ENCODE data around the gene ITGA2B. TPM values are rescaled to one million over a fixed set of nuclear protein-coding genes. Genes with fewer than 3 reads are reported as not detected.
"Not testable (repeated sequence)": the region's sequence is repeated elsewhere in the genome, so short reads cannot be mapped to it uniquely, and the experiment has no call there.

ITGA2B gene
- total RNA-seq, 1 donor from 2014 or later: 0.86 TPM

DNA sequence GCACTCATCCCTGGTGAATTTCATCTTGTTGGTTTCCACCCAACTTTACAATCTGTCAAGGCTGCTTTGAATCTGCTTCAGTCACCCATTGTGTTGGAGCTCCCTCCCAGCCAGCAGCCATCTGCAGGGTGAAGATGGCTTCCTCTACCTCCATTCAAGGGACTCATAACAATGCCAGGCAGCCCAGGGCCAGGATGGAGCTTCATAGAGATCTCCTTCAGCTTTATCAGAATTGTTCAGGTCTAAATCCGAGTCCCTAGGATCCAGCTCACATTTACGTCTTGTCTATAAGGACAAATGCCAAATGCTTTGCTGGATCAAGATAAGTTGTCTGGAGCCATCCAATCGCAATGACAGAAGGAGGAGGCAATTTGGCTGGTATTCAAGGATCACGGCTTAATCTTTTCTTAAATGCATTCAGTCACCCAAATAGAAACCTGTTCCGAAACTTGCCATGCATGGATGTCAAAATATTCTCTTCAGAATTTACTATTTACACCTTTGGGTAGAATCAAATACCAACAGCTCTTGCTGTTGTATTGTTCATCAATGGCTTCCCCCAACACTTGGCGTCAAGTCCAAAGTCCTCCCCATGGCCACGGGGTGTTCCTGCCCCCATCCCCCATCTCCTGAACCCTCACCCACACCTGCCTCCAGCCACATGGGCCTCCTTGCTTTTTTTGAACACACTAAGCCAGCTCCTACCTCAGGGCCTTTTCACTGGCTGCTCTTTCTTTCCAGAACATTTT is 22.0 kb downstream of the ITGA2B start:
- Mint-ChIP-seq H3K27me3 (ENCODE audit: unreplicated experiment) (peaks cover 36% of the 10 kb centered on the region), H3K4me1 (ENCODE audit: unreplicated experiment) (no peaks in the 10 kb centered on the region), H3K9me3 (ENCODE audit: unreplicated experiment) (no peaks in the 10 kb centered on the region), H3K4me3 (ENCODE audit: unreplicated experiment) (no peak overlapping the region), H3K27ac (ENCODE audit: unreplicated experiment) (no peak overlapping the region), H3K36me3 (ENCODE audit: unreplicated experiment) (no peaks in the 10 kb centered on the region)
- DNase-seq (ENCODE audit: extremely low spot score, unreplicated experiment): no peak
- TF ChIP-seq, protein P1, sequence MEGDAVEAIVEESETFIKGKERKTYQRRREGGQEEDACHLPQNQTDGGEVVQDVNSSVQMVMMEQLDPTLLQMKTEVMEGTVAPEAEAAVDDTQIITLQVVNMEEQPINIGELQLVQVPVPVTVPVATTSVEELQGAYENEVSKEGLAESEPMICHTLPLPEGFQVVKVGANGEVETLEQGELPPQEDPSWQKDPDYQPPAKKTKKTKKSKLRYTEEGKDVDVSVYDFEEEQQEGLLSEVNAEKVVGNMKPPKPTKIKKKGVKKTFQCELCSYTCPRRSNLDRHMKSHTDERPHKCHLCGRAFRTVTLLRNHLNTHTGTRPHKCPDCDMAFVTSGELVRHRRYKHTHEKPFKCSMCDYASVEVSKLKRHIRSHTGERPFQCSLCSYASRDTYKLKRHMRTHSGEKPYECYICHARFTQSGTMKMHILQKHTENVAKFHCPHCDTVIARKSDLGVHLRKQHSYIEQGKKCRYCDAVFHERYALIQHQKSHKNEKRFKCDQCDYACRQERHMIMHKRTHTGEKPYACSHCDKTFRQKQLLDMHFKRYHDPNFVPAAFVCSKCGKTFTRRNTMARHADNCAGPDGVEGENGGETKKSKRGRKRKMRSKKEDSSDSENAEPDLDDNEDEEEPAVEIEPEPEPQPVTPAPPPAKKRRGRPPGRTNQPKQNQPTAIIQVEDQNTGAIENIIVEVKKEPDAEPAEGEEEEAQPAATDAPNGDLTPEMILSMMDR (IDR thresholded peaks at IDR 0.05): no peak

DNA sequence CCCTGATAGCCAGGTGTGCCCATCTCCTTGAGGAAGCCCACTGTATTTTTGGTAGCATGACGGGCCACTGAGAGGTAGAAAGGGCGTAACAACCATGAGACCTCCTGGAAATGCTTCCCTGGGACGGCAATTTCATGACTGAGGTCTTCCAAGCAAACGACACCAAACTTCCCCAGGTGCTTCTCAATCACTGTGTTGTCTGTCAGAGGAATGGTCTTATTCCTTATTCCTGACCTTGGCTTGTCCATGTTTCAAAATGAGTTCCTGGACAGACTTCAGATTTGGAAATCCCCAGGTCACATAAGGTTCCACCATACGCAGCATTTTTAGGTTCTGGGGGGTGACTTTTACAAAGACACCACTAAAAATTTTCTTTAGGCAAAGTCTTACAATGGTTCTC is 24.4 kb downstream of the ITGA2B start:
- H3K27me3 Mint-ChIP-seq (ENCODE audit: unreplicated experiment): peaks cover 28% of the 10 kb centered on the region
- not testable (repeated sequence) for H3K9me3 Mint-ChIP-seq (ENCODE audit: unreplicated experiment); H3K36me3 Mint-ChIP-seq (ENCODE audit: unreplicated experiment); DNase-seq (ENCODE audit: extremely low spot score, unreplicated experiment); H3K27ac Mint-ChIP-seq (ENCODE audit: unreplicated experiment)
- H3K4me1 Mint-ChIP-seq (ENCODE audit: unreplicated experiment): peaks cover 17% of the 10 kb centered on the region
- H3K4me3 Mint-ChIP-seq (ENCODE audit: unreplicated experiment): peak overlapping the region; percentile 53

DNA sequence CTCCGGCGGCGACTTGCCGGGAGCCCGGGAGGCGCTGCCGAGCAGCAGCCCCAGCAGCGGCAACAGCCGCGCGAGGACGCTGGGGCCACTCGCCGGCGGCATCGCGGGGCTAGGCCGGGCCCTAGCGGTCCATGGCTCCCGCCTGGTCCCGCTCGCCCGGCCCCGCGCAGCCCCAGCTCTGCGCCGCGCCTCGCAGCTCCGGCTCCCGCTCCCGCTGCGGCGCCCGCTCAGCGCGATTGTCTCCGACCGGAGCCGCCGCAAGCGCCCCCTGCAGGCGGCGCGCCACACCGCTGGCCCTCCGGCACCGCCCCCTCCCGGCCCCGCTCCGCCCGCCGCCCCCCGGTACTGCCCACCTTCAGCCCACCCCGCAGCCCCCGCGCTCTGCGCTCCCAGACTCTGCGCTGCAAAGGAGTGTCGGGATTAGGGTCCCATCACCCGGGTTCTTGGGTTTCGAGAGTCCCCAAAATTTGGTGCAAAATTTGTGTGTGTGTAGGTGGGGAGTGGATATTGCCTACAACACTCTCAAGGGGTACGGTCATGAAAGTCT is 25.8 kb downstream of the ITGA2B start, which contains the start of gene FAM171A2:
Gene FAM171A2, minus strand, starts transcription at position 241 of the 547 bp plus-strand sequence. Its CDS starts 139 bp downstream, at position 102.
- DNase-seq (ENCODE audit: extremely low spot score, unreplicated experiment): peak; percentile 92
- Mint-ChIP-seq H3K4me1 (ENCODE audit: unreplicated experiment) (peaks cover 17% of the 10 kb centered on the region), H3K27me3 (ENCODE audit: unreplicated experiment) (peaks cover 28% of the 10 kb centered on the region), H3K4me3 (ENCODE audit: unreplicated experiment) (peak within 1 kb of the TSS; percentile 79), H3K36me3 (ENCODE audit: unreplicated experiment) (no peaks in the 10 kb centered on the region), H3K9me3 (ENCODE audit: unreplicated experiment) (no peaks in the 10 kb centered on the region), H3K27ac (ENCODE audit: unreplicated experiment) (no peak within 1 kb of the TSS)
- TF ChIP-seq, protein P1 (IDR thresholded peaks at IDR 0.05): peak; percentile 92

DNA sequence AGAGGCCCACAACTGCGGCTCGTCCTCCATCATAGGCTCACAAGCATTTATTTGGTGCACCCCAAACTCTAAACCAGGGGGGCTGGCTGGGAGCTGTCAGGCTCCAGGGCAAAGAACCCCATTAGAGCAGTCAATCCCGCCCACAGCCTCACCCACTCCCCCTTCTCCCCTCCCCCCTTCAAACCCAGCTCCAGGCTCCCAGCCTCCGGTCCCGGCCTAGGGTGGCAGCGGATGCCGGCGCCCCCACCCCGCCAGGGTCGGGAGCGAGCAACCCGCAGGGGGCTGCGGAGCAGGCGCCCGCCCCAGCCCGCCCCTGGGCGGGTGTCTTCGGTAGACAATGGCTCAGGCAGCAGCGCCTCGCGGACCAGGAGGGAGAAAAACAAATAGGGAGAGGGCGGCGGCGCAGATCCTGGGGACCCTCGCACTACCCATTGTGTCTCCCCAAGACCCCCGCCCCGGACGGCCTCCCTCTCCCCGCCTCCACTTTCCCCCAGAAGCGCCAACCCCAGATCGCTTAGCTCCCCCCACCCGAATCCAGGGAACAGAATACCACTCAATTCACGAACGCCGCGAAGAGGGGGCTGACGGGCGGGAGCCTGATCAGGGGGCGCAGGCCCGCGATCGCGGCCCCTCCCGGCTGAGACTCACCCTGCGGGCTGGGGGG is 26.4 kb downstream of the ITGA2B start:
- H3K4me1 Mint-ChIP-seq (ENCODE audit: unreplicated experiment): peaks cover 17% of the 10 kb centered on the region

DNA sequence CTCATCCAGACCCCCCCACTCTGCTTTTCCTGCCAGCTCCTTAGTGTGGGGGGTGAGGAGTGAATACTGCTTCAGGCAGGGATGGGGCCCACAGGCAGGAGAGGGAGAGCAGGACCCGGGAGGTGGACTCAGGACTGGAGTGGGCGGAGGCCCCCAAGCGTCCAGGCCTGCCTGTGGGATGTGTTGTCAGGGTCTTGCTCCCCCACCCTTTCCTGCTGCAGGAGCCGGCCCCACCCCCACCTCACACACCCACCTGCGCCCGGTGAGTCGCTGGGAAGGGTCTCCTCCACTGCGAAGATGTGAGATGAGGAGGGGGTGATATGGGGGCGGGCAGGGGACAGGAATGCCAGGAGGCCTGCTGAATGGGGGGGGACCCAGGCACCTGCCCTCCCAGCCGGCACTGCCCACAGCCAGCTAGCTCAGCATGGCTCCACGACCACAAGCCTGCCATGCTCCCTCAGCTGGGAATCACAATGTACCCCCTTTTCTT is 26.9 kb downstream of the ITGA2B start:
- Mint-ChIP-seq H3K4me3 (ENCODE audit: unreplicated experiment) (peak overlapping the region; percentile 68), H3K4me1 (ENCODE audit: unreplicated experiment) (peaks cover 17% of the 10 kb centered on the region), H3K36me3 (ENCODE audit: unreplicated experiment) (no peaks in the 10 kb centered on the region), H3K27ac (ENCODE audit: unreplicated experiment) (no peak overlapping the region), H3K27me3 (ENCODE audit: unreplicated experiment) (peaks cover 25% of the 10 kb centered on the region), H3K9me3 (ENCODE audit: unreplicated experiment) (no peaks in the 10 kb centered on the region)
- peak; percentile 79 for DNase-seq (ENCODE audit: extremely low spot score, unreplicated experiment)
- TF ChIP-seq, protein P1 (IDR thresholded peaks at IDR 0.05): no peak

More for the DNA sequence above, 26.4 kb downstream of the ITGA2B start:
- peak; percentile 84 for DNase-seq (ENCODE audit: extremely low spot score, unreplicated experiment)
- Mint-ChIP-seq H3K9me3 (ENCODE audit: unreplicated experiment) (no peaks in the 10 kb centered on the region), H3K36me3 (ENCODE audit: unreplicated experiment) (no peaks in the 10 kb centered on the region), H3K4me3 (ENCODE audit: unreplicated experiment) (peak overlapping the region; percentile 79), H3K27me3 (ENCODE audit: unreplicated experiment) (peaks cover 28% of the 10 kb centered on the region), H3K27ac (ENCODE audit: unreplicated experiment) (no peak overlapping the region)
- TF ChIP-seq, protein P1 (IDR thresholded peaks at IDR 0.05): no peak
